G401 (cell line): ENCODE results near the gene CXorf38. TPM values are rescaled to one million over a fixed set of nuclear protein-coding genes. Genes with fewer than 3 reads are reported as not detected.

Experiments
- DNase-seq: peaks from one replicate; pipeline ENCODE4 v3.0.0-alpha.2; 2015; ENCODE audit warnings: low spot score
- in situ Hi-C: cut with HindIII; loops from 2 replicates; pipeline ENCODE4 v1.10.0; 2016; ENCODE audit warnings: low sequenced_read_pairs, mixed read lengths
- total RNA-seq: library from RNA; depleted of rRNA; stranded (reverse); fragments of >200 nt; shearing (Covaris generic); gene quantifications from 2 replicates; pipeline ENCODE4 v1.2.3, GENCODE V29; 2014; rRNA removed

Gene CXorf38
- total RNA-seq, 1 experiment from 2014 or later = 11.9 TPM

DNA sequence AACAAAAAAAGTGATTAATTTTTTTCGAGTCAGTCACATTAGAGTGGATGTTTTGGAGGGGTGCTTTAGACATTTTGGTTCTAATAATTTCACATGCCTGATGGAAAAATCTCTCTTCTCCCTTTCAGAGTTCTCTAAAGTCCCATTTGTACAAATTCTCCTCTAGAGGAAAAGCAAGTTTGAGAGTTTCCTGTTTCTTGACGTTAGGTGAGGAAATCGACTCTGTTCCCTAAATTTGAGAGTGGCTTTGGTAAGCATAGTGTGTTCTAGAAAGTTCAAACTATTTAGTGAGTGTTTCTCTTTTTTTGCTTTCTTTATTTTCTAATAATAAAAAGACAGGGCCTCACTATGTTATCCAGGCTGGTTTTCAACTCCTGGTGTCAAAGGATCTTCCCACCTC lies 68.2 kb downstream of the CXorf38 start:
- in situ Hi-C loops = no loop called here
- no peak for DNase-seq

- in situ Hi-C loops = no loop called here
- no peak for DNase-seq
These were observed 69.2 kb downstream of the CXorf38 start for GRCh38 chrX:40578039-40578695.

Other genes starting within 250 kb of the CXorf38 start
- gene ATP6AP2, start 66.6 kb downstream of the CXorf38 start, total RNA-seq = 69.2 and 77.2 TPM in 2 replicates
- gene MPC1L, start 24.1 kb downstream of the CXorf38 start, total RNA-seq = not detected in 2 replicates
- 5.2 and 9.9 TPM in 2 replicates for gene MED14, start 88.0 kb upstream of the CXorf38 start, total RNA-seq